SU-DHL-6 (cell line): ENCODE measurements around the gene STN1.

Experiments used
- H2AFZ ChIP-seq: fragments of 200-600 bp; sonication (generic); 2 replicates; pipeline ENCODE4 v1.6.1; 2014; ENCODE audit warnings: low read depth, mild to moderate bottlenecking, moderate library complexity, mixed read lengths, antibody characterized with exemption, low read length; ENCODE audit not compliant: severe bottlenecking
- H3F3A ChIP-seq: fragments of 200-600 bp; shearing (Covaris generic); 2 replicates; pipeline ENCODE4 v1.6.0; 2016; ENCODE audit warnings: antibody characterized with exemption, mild to moderate bottlenecking; ENCODE audit not compliant: insufficient read depth
- H3K27ac ChIP-seq: fragments of 200-600 bp; sonication (generic); 2 replicates; pipeline ENCODE4 v1.5.1; 2016; ENCODE audit warnings: low read depth, mild to moderate bottlenecking, low read length, moderate library complexity, mixed read lengths
- H3K27me3 ChIP-seq: fragments of 200-600 bp; sonication (generic), shearing (Covaris generic); 2 replicates; pipeline ENCODE4 v1.6.0; 2014; ENCODE audit warnings: mild to moderate bottlenecking, low read length
- H3K36me3 ChIP-seq: fragments of 200-600 bp; sonication (generic); 2 replicates; pipeline ENCODE4 v1.6.1; 2014; ENCODE audit warnings: mild to moderate bottlenecking, low read length, mixed read lengths
- H3K4me2 ChIP-seq: fragments of 300-600, 200-600 bp; shearing (Covaris generic), sonication (generic); 2 replicates; pipeline ENCODE4 v1.6.0; 2014; ENCODE audit warnings: low read length, low read depth, mild to moderate bottlenecking; ENCODE audit not compliant: poor library complexity, severe bottlenecking
- H3K4me3 ChIP-seq: fragments of 200-600 bp; sonication (generic); 2 replicates; pipeline ENCODE4 v1.5.1; 2014; ENCODE audit warnings: antibody characterized with exemption, low read length, mild to moderate bottlenecking, mixed read lengths; ENCODE audit not compliant: insufficient read depth, poor library complexity, severe bottlenecking
- H3K79me2 ChIP-seq: fragments of 200-600 bp; sonication (generic); 2 replicates; pipeline ENCODE4 v1.6.1; 2014; ENCODE audit warnings: mild to moderate bottlenecking, low read length, moderate library complexity; ENCODE audit not compliant: insufficient read depth
- H3K9ac ChIP-seq: fragments of 200-600 bp; sonication (generic); 2 replicates; pipeline ENCODE4 v1.7.0; 2014; ENCODE audit warnings: mild to moderate bottlenecking, low read length
- H3K9me2 ChIP-seq: fragments of 200-600 bp; sonication (generic); replicated peaks from 2 replicates; pipeline ENCODE4 v1.6.1; 2014; ENCODE audit warnings: low read length; ENCODE audit not compliant: insufficient read depth
- H3K9me3 ChIP-seq: fragments of 200-600 bp; sonication (generic); 2 replicates; pipeline ENCODE4 v1.6.1; 2014; ENCODE audit warnings: low read length, mixed read lengths; ENCODE audit not compliant: insufficient read depth
- H4K20me1 ChIP-seq: fragments of 200-600 bp; sonication (generic); 2 replicates; pipeline ENCODE4 v1.6.1; 2014; ENCODE audit warnings: low read depth, mild to moderate bottlenecking, antibody characterized with exemption, low read length, moderate library complexity, mixed read lengths
- CTCF ChIP-seq: fragments of 200-600 bp; sonication (generic); IDR thresholded peaks from one replicate; pipeline ENCODE4 v1.5.1; 2017; ENCODE audit warnings: antibody characterized with exemption, mild to moderate bottlenecking, low read length, moderate library complexity; ENCODE audit not compliant: insufficient read depth, poor library complexity, severe bottlenecking
- EZH2phosphoT487 ChIP-seq: fragments of 200-600 bp; sonication (generic), shearing (Covaris generic); conservative IDR thresholded peaks from 2 replicates; pipeline ENCODE4 v1.6.1; 2018; ENCODE audit warnings: mild to moderate bottlenecking, antibody characterized with exemption, low read length, moderate library complexity, mixed read lengths

STN1 gene

GRCh38 chr10:103874730-103875129, 43.3 kb downstream of the STN1 start:
- Histone ChIP-seq H3K36me3 (no peaks in the 10 kb centered on the region), H3K9me3 (no peaks in the 10 kb centered on the region), H3F3A (no peaks in the 10 kb centered on the region), H3K9me2 (no peaks in the 10 kb centered on the region), H4K20me1 (no peaks in the 10 kb centered on the region), H2AFZ (no peak overlapping the region), H3K9ac (no peak overlapping the region), H3K27me3 (no peaks in the 10 kb centered on the region), H3K4me3 (no peak overlapping the region), H3K27ac (no peak overlapping the region), H3K4me2 (no peak overlapping the region), H3K79me2 (no peaks in the 10 kb centered on the region)
- no peak for TF ChIP-seq CTCF
- TF ChIP-seq EZH2phosphoT487, result no peak

- TF ChIP-seq CTCF (no peak), EZH2phosphoT487 (no peak)
- Histone ChIP-seq H3F3A (no peaks in the 10 kb centered on the region), H4K20me1 (no peaks in the 10 kb centered on the region), H3K4me3 (no peak overlapping the region), H3K79me2 (no peaks in the 10 kb centered on the region), H3K9me3 (no peaks in the 10 kb centered on the region), H3K27ac (no peak overlapping the region), H3K36me3 (no peaks in the 10 kb centered on the region), H3K9ac (no peak overlapping the region), H3K27me3 (no peaks in the 10 kb centered on the region), H3K9me2 (no peaks in the 10 kb centered on the region), H3K4me2 (no peak overlapping the region), H2AFZ (no peak overlapping the region)
These were observed 45.6 kb downstream of the STN1 start for GRCh38 chr10:103872137-103872931.

GRCh38 chr10:103871006-103871405, 47.0 kb downstream of the STN1 start:
- Histone ChIP-seq H3K27ac (no peak overlapping the region), H3K36me3 (no peaks in the 10 kb centered on the region), H3K9me2 (no peaks in the 10 kb centered on the region), H3K79me2 (no peaks in the 10 kb centered on the region), H3F3A (no peaks in the 10 kb centered on the region), H2AFZ (no peak overlapping the region), H4K20me1 (no peaks in the 10 kb centered on the region), H3K27me3 (no peaks in the 10 kb centered on the region), H3K9ac (no peak overlapping the region), H3K4me2 (no peak overlapping the region), H3K9me3 (no peaks in the 10 kb centered on the region), H3K4me3 (no peak overlapping the region)
- TF ChIP-seq EZH2phosphoT487 (no peak), CTCF (no peak)
